ENCODE results near the gene RCAN2.

Gene RCAN2

DNA sequence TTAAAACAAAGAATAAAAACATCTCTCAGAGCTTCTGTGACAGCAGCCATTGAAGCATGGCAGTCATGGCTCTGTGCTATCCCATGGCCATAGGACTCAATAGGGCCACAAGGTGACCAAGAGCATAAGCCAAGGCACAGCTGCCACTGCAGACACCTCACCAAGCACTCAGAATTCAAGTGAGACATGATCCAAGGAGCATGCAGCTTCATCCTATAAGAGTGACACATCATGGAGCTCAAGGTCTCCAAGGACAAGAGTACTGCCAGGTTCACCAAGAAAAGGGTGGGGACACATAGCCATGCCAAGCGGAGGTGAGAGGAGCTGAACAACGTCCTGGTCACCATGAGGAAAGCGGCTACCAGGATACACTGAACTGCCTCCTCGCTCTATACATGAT, 53.0 kb downstream of the RCAN2 start:
- TF ChIP-seq, protein P1, sequence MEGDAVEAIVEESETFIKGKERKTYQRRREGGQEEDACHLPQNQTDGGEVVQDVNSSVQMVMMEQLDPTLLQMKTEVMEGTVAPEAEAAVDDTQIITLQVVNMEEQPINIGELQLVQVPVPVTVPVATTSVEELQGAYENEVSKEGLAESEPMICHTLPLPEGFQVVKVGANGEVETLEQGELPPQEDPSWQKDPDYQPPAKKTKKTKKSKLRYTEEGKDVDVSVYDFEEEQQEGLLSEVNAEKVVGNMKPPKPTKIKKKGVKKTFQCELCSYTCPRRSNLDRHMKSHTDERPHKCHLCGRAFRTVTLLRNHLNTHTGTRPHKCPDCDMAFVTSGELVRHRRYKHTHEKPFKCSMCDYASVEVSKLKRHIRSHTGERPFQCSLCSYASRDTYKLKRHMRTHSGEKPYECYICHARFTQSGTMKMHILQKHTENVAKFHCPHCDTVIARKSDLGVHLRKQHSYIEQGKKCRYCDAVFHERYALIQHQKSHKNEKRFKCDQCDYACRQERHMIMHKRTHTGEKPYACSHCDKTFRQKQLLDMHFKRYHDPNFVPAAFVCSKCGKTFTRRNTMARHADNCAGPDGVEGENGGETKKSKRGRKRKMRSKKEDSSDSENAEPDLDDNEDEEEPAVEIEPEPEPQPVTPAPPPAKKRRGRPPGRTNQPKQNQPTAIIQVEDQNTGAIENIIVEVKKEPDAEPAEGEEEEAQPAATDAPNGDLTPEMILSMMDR (IDR thresholded peaks at IDR 0.05; ENCODE audit: low read depth, low read length, missing control alignments) = no peak
- DNase-seq (ENCODE audit: low read depth) = no peak
- in situ Hi-C loops (cut with HindIII; ENCODE audit: low sequenced_read_pairs) = no loop called here
- H3K4me3 ChIP-seq (ENCODE audit: low read depth, low read length) = no peak overlapping the region

DNA sequence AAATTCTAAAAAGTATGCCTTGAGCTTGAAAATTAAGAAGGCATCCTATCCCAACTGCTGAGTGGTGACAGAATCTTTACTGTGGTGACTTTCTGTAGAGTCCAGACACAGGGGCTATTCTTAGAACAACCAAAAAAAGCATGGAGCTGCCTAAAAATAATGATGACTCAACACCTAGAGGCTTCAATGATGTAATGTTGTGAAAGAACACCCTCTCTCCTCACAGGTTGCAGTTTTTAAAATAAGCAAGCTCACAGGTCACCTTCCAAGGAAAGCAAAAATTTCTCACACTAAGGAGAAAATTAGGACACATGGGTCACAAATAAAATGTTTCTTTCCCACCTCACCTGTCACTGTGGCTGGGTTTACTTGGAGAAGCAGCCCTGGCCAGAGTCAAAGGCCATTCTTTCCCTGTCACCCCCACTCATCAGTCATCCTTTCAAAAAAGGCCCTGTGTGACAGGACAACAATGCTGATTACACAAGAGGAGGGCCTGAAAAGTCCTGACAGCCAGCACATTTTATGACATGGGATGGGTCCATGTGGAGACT, 53.5 kb downstream of the RCAN2 start:
- DNase-seq (ENCODE audit: low read depth) = no peak
- in situ Hi-C loops (cut with HindIII; ENCODE audit: low sequenced_read_pairs) = no loop called here
- H3K4me3 ChIP-seq (ENCODE audit: low read depth, low read length) = no peak overlapping the region
- TF ChIP-seq, protein P1 (IDR thresholded peaks at IDR 0.05; ENCODE audit: low read depth, low read length, missing control alignments) = no peak

DNA sequence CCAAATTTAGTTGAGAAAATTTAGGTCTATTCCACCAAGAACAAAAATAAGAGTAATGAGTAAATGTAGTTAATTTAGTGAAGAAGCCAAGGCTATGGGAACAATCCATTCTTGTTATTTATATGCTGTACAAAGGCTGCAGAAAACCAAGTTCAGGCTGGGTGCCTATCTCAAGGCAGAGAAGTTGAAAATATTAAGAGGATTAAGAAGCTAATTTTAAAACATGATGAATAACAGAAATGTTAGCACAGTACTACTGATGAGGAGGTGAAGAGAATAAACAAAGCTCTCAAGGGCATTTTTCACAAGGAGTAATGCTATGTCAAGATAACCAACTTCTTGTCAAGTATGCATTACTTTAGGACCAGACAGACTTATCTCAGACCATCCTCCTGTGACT, 68.6 kb downstream of the RCAN2 start:
- TF ChIP-seq, protein P1 (IDR thresholded peaks at IDR 0.05; ENCODE audit: low read depth, low read length, missing control alignments) = no peak
- DNase-seq (ENCODE audit: low read depth) = no peak
- no peak overlapping the region for H3K4me3 ChIP-seq (ENCODE audit: low read depth, low read length)
- in situ Hi-C loops (cut with HindIII; ENCODE audit: low sequenced_read_pairs) = no loop called here

DNA sequence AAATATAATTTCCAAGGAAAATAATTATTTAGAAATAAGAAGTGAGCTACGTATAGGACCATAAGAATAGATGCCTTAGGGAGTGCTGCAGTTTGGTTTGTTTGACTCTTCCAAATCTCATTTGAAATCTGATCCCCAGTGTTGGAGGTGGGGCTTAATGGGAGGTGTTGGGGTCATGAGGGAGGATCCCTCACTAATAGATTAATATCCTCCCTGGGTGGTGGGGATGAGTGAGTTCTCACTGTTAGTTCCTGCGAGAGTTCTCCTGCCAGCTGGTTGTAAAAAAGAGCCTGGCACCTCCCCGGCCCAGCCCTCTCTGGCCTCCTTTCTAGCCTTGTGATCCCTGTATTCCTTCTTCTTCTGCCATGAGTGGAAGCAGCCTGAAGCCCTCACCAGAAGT, 69.3 kb downstream of the RCAN2 start:
- in situ Hi-C loops (cut with HindIII; ENCODE audit: low sequenced_read_pairs) = no loop called here
- DNase-seq (ENCODE audit: low read depth) = no peak
- TF ChIP-seq, protein P1 (IDR thresholded peaks at IDR 0.05; ENCODE audit: low read depth, low read length, missing control alignments) = no peak
- no peak overlapping the region for H3K4me3 ChIP-seq (ENCODE audit: low read depth, low read length)

DNA sequence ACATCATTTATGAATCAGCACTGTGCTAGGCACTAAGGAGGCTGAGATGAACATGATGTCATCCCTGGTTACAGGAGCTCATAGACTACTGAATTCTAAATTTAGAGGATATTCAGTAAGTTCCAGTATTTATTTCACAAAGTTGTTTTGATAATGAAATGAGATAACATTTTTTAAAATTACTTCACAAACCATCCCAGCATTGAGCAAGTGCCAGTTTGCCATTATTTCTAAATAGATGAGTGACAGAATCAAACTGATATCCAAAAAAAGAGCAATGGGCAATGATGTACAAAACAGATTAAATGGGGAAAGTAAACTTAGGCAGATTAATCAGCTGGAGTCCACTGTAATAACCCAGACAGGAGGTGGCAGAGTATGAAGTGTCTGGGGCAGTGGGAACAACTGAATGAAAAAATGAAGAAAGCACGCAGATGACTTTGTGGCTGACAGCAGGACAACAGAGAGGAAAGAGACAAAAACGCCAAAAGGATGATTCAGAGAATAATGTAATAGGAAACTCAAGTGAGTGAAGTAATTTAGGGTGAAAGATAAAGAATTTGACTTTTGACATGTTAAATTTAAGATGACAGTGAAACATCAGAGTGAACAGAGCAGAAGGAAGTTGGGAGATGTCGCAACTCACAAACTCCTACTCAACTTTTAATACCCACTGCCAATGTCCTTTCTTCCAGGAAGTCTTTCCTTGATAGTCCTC, 70.2 kb downstream of the RCAN2 start:
- in situ Hi-C loops (cut with HindIII; ENCODE audit: low sequenced_read_pairs) = no loop called here
- H3K4me3 ChIP-seq (ENCODE audit: low read depth, low read length) = no peak overlapping the region
- TF ChIP-seq, protein P1 (IDR thresholded peaks at IDR 0.05; ENCODE audit: low read depth, low read length, missing control alignments) = no peak
- no peak for DNase-seq (ENCODE audit: low read depth)

DNA sequence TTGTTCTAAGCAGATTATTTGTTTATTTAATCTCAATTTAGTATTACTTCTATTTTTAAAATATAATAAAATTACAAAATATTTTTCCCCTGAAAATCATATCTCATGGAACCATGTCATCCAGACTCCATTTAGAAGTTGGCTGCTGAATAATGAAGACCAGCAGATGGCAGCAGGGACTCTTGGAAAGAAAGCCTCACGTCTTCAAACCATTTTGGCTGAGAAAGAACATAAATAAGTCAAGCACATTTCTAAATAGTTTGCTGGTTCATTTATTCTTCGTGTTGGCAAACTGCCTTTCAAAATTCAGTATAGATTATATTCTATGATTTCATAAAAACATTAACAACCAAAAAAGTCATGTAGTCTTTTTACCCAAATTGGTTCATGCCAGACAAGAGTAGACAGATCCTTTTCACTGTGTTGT, 71.7 kb downstream of the RCAN2 start:
- H3K4me3 ChIP-seq (ENCODE audit: low read depth, low read length) = no peak overlapping the region
- TF ChIP-seq, protein P1 (IDR thresholded peaks at IDR 0.05; ENCODE audit: low read depth, low read length, missing control alignments) = peak; percentile 79
- DNase-seq (ENCODE audit: low read depth) = peak; percentile 72
- in situ Hi-C loops (cut with HindIII; ENCODE audit: low sequenced_read_pairs) = no loop called here
